Fibroblast of lung (primary cell): Measurements from ENCODE around the gene TMUB1.

Experiments used
- EZH2 ChIP-seq: IDR thresholded peaks from 2 replicates; pipeline ENCODE4 v1.5.1; 2012; ENCODE audit warnings: low read length, control low read depth, mild to moderate bottlenecking; ENCODE audit errors: missing control alignments
- TF ChIP-seq, protein P1 (sequence below), 2 donors: IDR thresholded peaks in 1 of 2; conservative IDR thresholded peaks in 1 of 2; 1 replicate in 1 of 2; 2 replicates in 1 of 2; pipeline ENCODE4 v1.5.1; 2011 to 2012; ENCODE audit warnings: low read length in 2 of 2, control low read depth in 1 of 2, inconsistent platforms in 1 of 2, low read depth in 1 of 2, mild to moderate bottlenecking in 1 of 2

DNA sequence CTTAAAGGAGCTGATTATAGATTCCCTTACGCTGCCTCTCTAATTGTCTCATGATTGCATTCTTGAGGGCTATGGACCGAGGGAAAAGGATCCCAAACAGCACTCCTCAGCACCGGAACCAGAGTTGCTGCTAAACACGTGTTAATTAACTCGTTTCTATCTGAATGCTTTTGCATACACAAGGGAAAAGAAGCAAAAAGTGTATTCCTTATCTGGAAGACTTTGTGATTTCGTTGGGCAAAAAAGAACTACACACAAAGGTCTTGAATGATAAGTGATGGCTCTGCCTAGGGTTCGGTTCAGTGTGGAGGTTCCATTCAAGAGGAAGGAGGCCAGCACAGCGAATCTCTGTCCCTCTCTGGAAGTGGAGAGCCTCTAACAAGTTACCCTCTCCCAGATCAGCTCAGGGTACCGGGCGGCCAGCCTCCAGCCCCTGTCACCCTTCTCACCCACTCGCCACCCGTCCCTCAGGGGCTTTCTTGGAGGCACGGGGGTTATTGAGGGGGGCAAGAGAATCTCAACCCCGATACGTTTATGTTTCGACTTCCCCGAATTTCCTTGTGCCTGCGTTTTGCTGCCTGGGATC, 24.4 kb downstream of the TMUB1 start:
- TF ChIP-seq, protein P1, sequence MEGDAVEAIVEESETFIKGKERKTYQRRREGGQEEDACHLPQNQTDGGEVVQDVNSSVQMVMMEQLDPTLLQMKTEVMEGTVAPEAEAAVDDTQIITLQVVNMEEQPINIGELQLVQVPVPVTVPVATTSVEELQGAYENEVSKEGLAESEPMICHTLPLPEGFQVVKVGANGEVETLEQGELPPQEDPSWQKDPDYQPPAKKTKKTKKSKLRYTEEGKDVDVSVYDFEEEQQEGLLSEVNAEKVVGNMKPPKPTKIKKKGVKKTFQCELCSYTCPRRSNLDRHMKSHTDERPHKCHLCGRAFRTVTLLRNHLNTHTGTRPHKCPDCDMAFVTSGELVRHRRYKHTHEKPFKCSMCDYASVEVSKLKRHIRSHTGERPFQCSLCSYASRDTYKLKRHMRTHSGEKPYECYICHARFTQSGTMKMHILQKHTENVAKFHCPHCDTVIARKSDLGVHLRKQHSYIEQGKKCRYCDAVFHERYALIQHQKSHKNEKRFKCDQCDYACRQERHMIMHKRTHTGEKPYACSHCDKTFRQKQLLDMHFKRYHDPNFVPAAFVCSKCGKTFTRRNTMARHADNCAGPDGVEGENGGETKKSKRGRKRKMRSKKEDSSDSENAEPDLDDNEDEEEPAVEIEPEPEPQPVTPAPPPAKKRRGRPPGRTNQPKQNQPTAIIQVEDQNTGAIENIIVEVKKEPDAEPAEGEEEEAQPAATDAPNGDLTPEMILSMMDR (conservative IDR thresholded peaks at IDR 0.05 in 1 of 2, IDR thresholded peaks at IDR 0.05 in 1 of 2; ENCODE audit: low read depth in 1 of 2, low read length in 2 of 2): no peak
- TF ChIP-seq EZH2: no peak
